Left ventricle myocardium superior (tissue), 1 donor: ENCODE data around the gene GPC6. TPM values are rescaled to one million over a fixed set of nuclear protein-coding genes. Genes with fewer than 3 reads are reported as not detected.
A peak's percentile ranks its signal among the peaks of the same experiment; 100 is the strongest.

Experiments used
- ATAC-seq: fragments of 200-7000 bp; cut with Tn5 transposase; one replicate; pipeline ENCODE4 v1.9.1; 2020; ENCODE audit warnings: mild to moderate bottlenecking, moderate library complexity
- DNase-seq: peaks from one replicate; pipeline ENCODE4 v3.0.0-alpha.2; 2020
- intact Hi-C: fragments of 100-400 bp; cut with micrococcal nuclease; formaldehyde crosslinking; loops from one replicate; pipeline ENCODE4 v1.11.0; 2022
- total RNA-seq: library from RNA; stranded (reverse); fragmentation: NEBNext Ultra II Directional; extraction: Animal tissue kit (Norgen Biotek cat#: 25700); gene quantifications from one replicate; pipeline ENCODE4 v1.2.1, GENCODE V29; 2021
- donor health status: DM: no; HTN: yes; CAD: no; lungs with severe emphysema.

GPC6 gene
- total RNA-seq, 1 donor from 2014 or later = 1.6 TPM

DNA sequence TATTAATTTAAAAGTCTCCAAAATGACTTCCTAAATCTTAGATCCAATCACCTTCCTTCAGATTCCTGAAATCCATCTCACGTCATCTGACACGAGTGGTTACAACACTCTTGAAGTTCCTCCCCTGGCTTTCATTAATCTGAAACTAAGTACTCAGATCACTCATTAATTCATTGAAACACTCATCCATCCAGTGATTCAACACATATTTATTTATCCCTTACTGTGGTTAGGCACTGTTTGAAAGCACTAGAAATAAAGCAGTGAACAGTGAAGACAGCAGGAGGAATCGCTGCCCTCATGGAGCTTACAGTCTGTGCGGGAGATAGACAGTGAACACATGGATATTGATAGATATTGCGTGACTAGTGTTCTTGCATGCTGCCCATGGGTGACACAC lies 780.5 kb downstream of the GPC6 start:
- ATAC-seq = no peak

DNA sequence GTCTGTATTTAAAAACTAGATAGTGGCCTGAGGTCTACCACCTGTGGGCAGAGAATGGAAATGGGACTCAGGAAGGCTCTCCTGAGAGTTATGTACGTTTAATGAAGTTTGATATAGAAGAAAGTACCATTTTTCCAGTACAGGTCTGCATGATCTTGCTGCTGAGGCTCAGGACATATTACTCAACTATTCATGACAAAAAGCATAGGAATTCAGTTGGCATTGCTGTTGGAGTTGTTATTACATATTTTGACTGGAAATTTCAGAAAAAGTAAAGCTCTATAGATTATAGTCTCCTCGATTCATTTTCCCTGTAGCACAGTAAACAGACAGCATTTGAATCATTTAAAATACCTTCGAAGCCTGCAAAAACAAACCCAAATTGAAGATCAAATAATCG lies 783.1 kb downstream of the GPC6 start:
- no peak for ATAC-seq
- DNase-seq = no peak
- intact Hi-C loops = no loop called here

More for the DNA sequence above, 780.5 kb downstream of the GPC6 start:
- intact Hi-C loops = no loop called here
- no peak for DNase-seq

- ATAC-seq (no peak), DNase-seq (no peak)
- intact Hi-C loops = no loop called here
Measured at GRCh38 chr13:94014461-94014860, 787.9 kb downstream of the GPC6 start.

- no peak for DNase-seq
- intact Hi-C loops = no loop called here
- no peak for ATAC-seq
Measured at GRCh38 chr13:94020426-94020825, 793.8 kb downstream of the GPC6 start.

DNA sequence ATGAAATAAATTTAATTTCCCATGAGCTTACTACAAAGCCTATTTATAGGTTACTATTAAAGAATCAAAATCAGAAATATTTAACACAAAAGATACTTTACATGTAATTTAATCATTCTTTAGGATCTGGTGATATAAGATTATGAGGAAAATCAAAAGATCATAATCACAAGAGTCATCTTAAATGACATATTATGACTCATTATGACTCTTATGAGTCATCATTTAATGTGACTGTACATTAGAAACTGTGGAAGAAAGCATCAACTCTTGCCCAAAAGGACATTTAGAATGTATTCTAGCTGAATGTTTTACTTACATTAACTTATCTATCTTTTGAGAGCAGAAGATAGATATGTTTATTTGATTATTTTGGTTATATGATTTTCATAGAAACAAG lies 794.2 kb downstream of the GPC6 start:
- intact Hi-C loops = no loop called here
- ATAC-seq = no peak
- no peak for DNase-seq

DNA sequence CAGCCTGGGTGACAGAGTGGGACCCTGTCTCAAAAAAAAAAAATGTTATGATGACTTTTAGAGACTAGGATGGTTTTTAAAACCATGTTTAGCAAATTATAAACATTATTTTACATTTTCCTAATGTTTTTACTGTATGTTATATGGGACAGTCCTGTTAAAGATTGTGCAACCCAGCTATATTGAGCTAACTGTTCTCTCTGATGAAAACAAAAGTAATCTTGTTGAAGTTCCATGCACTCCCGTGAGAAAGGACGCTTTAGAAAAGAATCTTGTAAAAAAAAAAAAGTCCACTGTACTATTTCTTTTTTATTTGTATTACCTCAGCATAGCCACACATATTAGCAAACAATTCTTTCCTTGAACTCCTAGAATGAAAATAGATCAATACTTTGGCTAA lies 801.6 kb downstream of the GPC6 start:
- no peak for ATAC-seq
- no peak for DNase-seq
- intact Hi-C loops = no loop called here

GRCh38 chr13:94028650-94029049 lies 802.0 kb downstream of the GPC6 start:
- no peak for DNase-seq
- no peak for ATAC-seq
- intact Hi-C loops = no loop called here

GRCh38 chr13:94030415-94031119 lies 804.0 kb downstream of the GPC6 start:
- no peak for ATAC-seq
- intact Hi-C loops = no loop called here

GRCh38 chr13:94031609-94032008 lies 805.0 kb downstream of the GPC6 start:
- intact Hi-C loops = no loop called here
- no peak for DNase-seq
- peak; percentile 67 for ATAC-seq

More at GRCh38 chr13:94030415-94031119, 804.0 kb downstream of the GPC6 start:
- no peak for DNase-seq

- no peak for ATAC-seq
- DNase-seq = no peak
- intact Hi-C loops = no loop called here
Measured at GRCh38 chr13:94033098-94033497, 806.5 kb downstream of the GPC6 start.

DNA sequence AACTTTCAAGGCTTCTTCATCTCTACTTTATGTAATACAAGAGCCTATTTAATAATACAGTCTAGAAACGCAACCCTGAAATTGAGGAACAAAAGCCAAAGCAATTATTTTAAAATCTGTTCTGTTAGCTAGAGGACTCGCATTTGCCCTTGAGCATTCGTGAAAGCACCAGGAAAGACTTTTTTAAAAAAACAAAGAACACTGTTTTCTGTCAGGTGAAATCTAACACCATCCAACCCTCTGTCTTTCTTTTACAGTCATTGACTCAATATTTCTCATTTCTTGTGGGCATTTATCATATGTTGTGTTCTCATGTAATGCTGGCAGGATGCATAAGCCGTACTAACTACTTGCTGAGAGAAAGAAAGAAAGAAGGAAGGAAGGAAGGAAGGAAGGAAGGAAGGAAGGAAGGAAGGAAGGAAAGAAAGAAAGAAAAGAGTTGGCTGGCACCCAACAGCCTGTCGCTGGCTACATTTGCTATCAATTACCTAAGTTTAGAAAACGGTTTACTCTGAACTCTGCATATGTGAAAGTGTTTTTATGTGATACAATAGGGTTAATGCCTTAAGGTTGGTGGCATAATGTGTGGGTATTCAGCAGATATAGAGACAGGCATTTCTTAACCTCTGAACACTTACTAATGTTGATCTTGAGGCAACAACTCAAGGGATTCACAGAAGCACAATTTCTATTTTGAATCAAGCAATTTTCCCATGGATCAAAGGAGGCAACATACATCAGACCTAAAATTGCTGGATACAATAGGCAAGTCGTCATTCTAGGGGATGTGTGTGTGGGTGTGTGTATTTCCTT lies 807.4 kb downstream of the GPC6 start:
- ATAC-seq (no peak), DNase-seq (no peak)
- intact Hi-C loops = no loop called here

DNA sequence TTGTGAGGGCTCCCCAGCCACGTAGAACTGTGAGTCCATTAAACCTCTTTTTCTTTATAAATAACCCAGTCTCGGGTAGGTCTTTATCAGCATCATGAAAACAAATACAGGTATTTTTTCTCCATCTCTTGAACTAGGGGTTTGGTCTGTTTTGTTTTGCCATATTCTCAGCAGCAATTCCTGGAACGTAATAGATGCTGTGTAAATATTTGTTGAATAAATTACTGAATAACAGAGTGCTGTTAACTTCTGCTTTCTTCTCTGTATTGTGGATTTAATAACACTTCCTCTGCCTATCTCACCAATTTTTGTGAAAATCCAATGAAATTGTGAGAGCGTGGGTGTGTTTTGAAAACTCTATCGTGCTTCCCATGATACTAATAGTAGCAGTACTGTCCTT lies 823.4 kb downstream of the GPC6 start:
- intact Hi-C loops = no loop called here
- DNase-seq = no peak
- no peak for ATAC-seq

DNA sequence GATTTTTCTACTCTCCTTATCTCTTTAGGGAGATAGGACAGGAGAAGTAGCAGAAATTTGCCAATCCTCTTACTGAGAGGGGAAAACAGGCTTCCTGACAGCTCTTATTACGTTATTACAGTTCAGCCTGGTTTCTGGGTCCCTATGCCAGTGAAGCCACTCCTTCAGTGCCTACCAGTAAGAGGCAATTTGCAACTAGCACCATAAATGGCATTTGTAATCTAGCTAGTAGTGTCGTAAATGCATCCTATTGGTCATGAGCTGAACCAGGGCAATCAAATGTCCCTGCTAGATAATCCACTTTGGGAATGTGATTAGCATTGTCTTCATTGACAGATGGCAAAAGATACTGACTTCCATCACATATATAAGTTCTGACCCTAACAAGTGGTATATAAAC lies 824.1 kb downstream of the GPC6 start:
- ATAC-seq (no peak), DNase-seq (no peak)
- intact Hi-C loops = no loop called here

- ATAC-seq (no peak), DNase-seq (no peak)
- intact Hi-C loops = no loop called here
Measured at GRCh38 chr13:94053986-94054593, 827.5 kb downstream of the GPC6 start.

DNA sequence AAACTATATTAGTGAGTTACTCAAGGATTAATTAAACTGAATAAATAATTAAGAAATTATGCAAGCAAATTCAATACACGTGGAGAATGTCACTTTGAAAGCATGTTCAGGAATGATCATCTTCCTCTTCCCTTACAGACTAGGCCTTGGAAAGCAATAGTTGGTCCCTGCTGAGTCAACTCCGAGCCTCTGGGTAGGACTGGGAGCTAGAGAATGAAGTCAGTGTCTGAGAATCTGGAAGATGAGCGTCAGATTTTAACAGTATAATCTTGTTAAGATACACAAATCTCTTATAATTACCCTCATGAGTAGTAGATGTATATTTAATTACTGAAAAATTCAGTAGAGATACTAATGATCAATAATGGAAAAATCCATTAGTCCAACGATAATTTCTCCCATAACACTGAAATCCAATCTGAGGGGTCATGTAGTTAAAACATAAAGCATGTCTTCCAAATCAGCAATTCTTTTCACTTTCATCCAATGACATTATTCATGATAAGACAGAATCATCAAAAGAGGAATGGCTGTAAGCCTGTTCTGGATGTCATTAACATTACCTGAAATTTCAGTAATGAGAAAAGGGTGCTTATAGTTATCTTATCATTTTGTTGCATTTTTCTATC lies 829.9 kb downstream of the GPC6 start:
- intact Hi-C loops = no loop called here
- DNase-seq (no peak), ATAC-seq (no peak)

DNA sequence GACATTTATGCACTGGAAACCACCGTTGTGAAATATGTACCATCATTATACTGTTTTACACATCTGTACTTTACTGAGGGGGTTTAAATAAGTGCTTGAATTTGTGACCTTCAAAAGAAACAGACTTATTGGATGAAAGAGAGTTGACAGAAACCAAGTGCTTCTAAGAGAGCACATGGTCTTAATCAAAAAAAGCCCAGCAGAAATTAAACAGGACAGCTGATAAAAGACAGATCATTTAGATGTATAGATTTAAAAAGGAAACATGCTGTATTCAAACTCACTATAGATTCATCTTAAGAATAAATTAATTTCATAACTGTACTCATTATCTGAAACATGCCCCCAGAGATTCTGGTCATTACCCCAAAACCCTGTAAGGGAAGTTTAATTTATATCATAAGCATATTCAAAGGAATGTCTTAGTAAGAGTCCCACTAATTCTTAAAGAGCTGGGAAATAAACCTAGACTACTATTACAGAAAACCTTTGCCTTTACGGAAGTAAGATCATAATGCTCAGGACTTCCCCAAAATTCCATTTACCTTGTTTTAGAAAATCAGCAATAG lies 831.1 kb downstream of the GPC6 start:
- intact Hi-C loops = no loop called here

DNA sequence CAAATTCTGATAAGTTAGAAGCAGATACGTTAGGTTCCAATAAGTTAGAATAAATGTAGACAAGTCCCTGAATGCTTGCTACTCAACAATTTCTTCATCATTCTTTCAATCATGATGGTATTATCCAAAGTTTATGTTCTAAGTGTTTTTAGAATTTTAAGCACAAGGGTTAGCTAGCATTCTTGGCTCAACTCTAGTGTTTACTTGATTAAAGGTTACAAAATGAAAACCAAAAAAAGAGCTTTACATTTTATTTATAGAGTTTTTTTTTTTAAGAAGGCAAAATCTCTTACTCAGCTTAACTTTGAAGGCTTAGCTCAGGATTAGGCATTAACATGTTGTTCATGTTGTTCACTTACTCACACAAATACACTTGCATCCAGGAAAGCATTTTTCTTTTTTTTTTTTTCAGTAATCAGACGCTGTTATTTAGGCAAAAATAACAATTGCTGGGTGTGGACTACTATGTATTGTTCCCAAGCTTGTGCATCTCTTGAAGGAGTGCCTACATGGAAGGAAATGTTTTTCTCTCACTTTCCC lies 832.3 kb downstream of the GPC6 start:
- ATAC-seq (no peak), DNase-seq (no peak)
- intact Hi-C loops = no loop called here

More for the DNA sequence above, 831.1 kb downstream of the GPC6 start:
- DNase-seq = no peak
- no peak for ATAC-seq

GRCh38 chr13:94061301-94061700 lies 834.7 kb downstream of the GPC6 start:
- intact Hi-C loops = no loop called here
- ATAC-seq (no peak), DNase-seq (no peak)

DNA sequence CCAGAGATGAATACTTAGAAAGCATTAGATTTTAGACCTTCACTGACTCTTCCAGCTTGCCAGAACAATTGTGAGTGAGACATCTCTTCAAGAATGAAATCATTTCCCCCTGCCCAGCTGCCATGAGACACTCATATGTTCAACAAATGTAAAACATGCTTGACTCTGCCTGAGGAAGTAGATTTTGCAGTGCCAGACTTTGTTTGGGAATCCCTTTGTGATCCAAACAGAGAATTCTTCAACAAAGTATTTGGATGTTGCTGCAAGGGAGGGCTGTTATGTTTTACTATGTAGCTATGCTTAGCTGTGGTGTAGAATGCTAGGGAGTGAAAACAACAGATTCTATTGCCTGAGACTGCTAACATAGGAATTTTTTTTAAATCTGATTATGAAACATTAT lies 836.5 kb downstream of the GPC6 start:
- no peak for DNase-seq
- intact Hi-C loops = no loop called here
- no peak for ATAC-seq
